IMR-90 (cell line): ENCODE data around the gene IFNGR1. TPM values are rescaled to one million over a fixed set of nuclear protein-coding genes. Genes with fewer than 3 reads are reported as not detected.
A peak's percentile ranks its signal among the peaks of the same experiment; 100 is the strongest.

Experiments used
- ATAC-seq: fragments of 200-7000 bp; cut with Tn5 transposase; 2 replicates; pipeline ENCODE4 v1.9.1; 2020; ENCODE audit warnings: low read depth, mild to moderate bottlenecking, moderate library complexity
- BruUV-seq: library from RNA; stranded (reverse); fragments of 400-500 nt; replicated peaks from 2 replicates; lab custom pipeline; 2021; lab: Mats Ljungman, UMichigan
- CTCF ChIA-PET: fragments of 300-600 bp; formaldehyde crosslinking; extraction: SDS; loops from one replicate; lab custom pipeline; 2021; ENCODE audit warnings: antibody characterized with exemption; lab: Yijun Ruan, JAX
- POLR2A ChIA-PET: fragments of 300-600 bp; sonication (Branson Sonifier 250); formaldehyde crosslinking; loops from one replicate; lab custom pipeline; 2022; ENCODE audit warnings: antibody characterized with exemption; ENCODE audit not compliant: unreplicated experiment; lab: Charles Lee
- DNase-seq: peaks from one replicate; pipeline ENCODE4 v3.0.0; 2013
- H2AFZ ChIP-seq: replicated peaks from 2 replicates; pipeline ENCODE3; 2013; ENCODE audit warnings: low read length, mild to moderate bottlenecking; ENCODE audit not compliant: poor library complexity
- H2AK5ac ChIP-seq: 2 replicates; pipeline ENCODE4 v1.6.1; 2013; ENCODE audit warnings: low read depth, low read length, inconsistent platforms
- H2AK9ac ChIP-seq: replicated peaks from 2 replicates; pipeline ENCODE3; 2013; ENCODE audit warnings: mild to moderate bottlenecking, low read depth, low read length, moderate library complexity; ENCODE audit not compliant: poor library complexity
- H2BK120ac ChIP-seq: 2 replicates; pipeline ENCODE4 v1.6.1; 2013; ENCODE audit warnings: low read depth, low read length, inconsistent platforms
- H2BK15ac ChIP-seq: 3 replicates; pipeline ENCODE4 v1.6.1; 2013; ENCODE audit warnings: low read depth, low read length, inconsistent platforms
- H2BK20ac ChIP-seq: 2 replicates; pipeline ENCODE4 v1.6.1; 2013; ENCODE audit warnings: low read depth, mild to moderate bottlenecking, inconsistent platforms, low read length, moderate library complexity
- H2BK5ac ChIP-seq: 2 replicates; pipeline ENCODE4 v1.6.1; 2013; ENCODE audit warnings: mild to moderate bottlenecking, low read depth, low read length, inconsistent platforms; ENCODE audit not compliant: poor library complexity, severe bottlenecking
- H3K14ac ChIP-seq: replicated peaks from 2 replicates; pipeline ENCODE4 v1.6.1; 2013; ENCODE audit warnings: low read depth, low read length, inconsistent platforms
- H3K18ac ChIP-seq: 2 replicates; pipeline ENCODE4 v1.6.1; 2013; ENCODE audit warnings: low read depth, low read length, control low read depth
- H3K23ac ChIP-seq: 2 replicates; pipeline ENCODE4 v1.6.1; 2013; ENCODE audit warnings: low read depth, low read length, inconsistent platforms
- H3K27ac ChIP-seq: 2 replicates; pipeline ENCODE4 v1.5.1; 2013; ENCODE audit warnings: mild to moderate bottlenecking, control low read depth, low read length; ENCODE audit not compliant: insufficient read depth
- H3K27me3 ChIP-seq: 2 replicates; pipeline ENCODE4 v1.6.1; 2013; ENCODE audit warnings: low read length; ENCODE audit not compliant: control insufficient read depth, insufficient read depth
- H3K36me3 ChIP-seq: 2 replicates; pipeline ENCODE4 v1.6.1; 2013; ENCODE audit warnings: low read length, mixed read lengths; ENCODE audit not compliant: control insufficient read depth, insufficient read depth
- H3K4ac ChIP-seq: 2 replicates; pipeline ENCODE4 v1.6.1; 2013; ENCODE audit warnings: low read depth, low read length, inconsistent platforms
- H3K4me1 ChIP-seq: 2 replicates; pipeline ENCODE4 v1.6.1; 2013; ENCODE audit warnings: low read length, mixed read lengths; ENCODE audit not compliant: control insufficient read depth, insufficient read depth
- H3K4me2 ChIP-seq: 2 replicates; pipeline ENCODE4 v1.6.1; 2013; ENCODE audit warnings: low read depth, mild to moderate bottlenecking, control low read depth, low read length, moderate library complexity
- H3K4me3 ChIP-seq: 2 replicates; pipeline ENCODE4 v1.5.1; 2013; ENCODE audit warnings: low read depth, mild to moderate bottlenecking, control low read depth, low read length, moderate library complexity; ENCODE audit not compliant: insufficient read depth
- H3K56ac ChIP-seq: 2 replicates; pipeline ENCODE4 v1.6.1; 2013; ENCODE audit warnings: low read length, inconsistent platforms; ENCODE audit not compliant: insufficient read depth; ENCODE audit errors: extremely low read depth
- H3K79me1 ChIP-seq, 2 experiments: 2 replicates each; pipeline ENCODE4 v1.6.1; 2013; ENCODE audit warnings: low read length in 2 of 2, inconsistent platforms in 1 of 2, low read depth in 1 of 2
- H3K9ac ChIP-seq: 2 replicates; pipeline ENCODE4 v1.6.1; 2013; ENCODE audit warnings: low read depth, low read length, control low read depth
- H3K9me1 ChIP-seq: 2 replicates; pipeline ENCODE4 v1.6.1; 2013; ENCODE audit warnings: low read length, inconsistent platforms; ENCODE audit not compliant: insufficient read depth
- H3K9me3 ChIP-seq: 2 replicates; pipeline ENCODE4 v1.6.1; 2013; ENCODE audit warnings: low read length; ENCODE audit not compliant: control insufficient read depth, insufficient read depth
- H4K20me1 ChIP-seq: 2 replicates; pipeline ENCODE4 v1.6.1; 2013; ENCODE audit warnings: low read length, inconsistent platforms; ENCODE audit not compliant: insufficient read depth
- H4K5ac ChIP-seq: 2 replicates; pipeline ENCODE4 v1.6.1; 2013; ENCODE audit warnings: mild to moderate bottlenecking, low read depth, low read length, control low read depth
- H4K8ac ChIP-seq, 2 experiments: 2 replicates each; pipeline ENCODE4 v1.6.1; 2013; ENCODE audit warnings: low read depth in 2 of 2, low read length in 2 of 2, control low read depth in 1 of 2, inconsistent platforms in 1 of 2
- H4K91ac ChIP-seq: 2 replicates; pipeline ENCODE4 v1.6.1; 2013; ENCODE audit warnings: low read depth, low read length, inconsistent platforms; ENCODE audit not compliant: insufficient read depth
- BHLHE40 ChIP-seq: fragments of 150-350 bp; IDR thresholded peaks from 2 replicates; pipeline ENCODE4 v1.6.1; 2016; ENCODE audit warnings: mild to moderate bottlenecking, low read depth, low read length
- CEBPB ChIP-seq: IDR thresholded peaks from 2 replicates; pipeline ENCODE4 v1.6.1; 2012; ENCODE audit warnings: low read depth, low read length, improper control_type of control experiment
- CHD1 ChIP-seq: IDR thresholded peaks from 2 replicates; pipeline ENCODE4 v1.6.1; 2012; ENCODE audit warnings: low read depth, low read length, improper control_type of control experiment
- FOS ChIP-seq: fragments of 150-350 bp; IDR thresholded peaks from 2 replicates; pipeline ENCODE4 v1.6.1; 2016; ENCODE audit warnings: low read depth, low read length
- MAFK ChIP-seq: IDR thresholded peaks from 2 replicates; pipeline ENCODE4 v1.6.1; 2012; ENCODE audit warnings: low read depth, low read length, improper control_type of control experiment
- MAZ ChIP-seq: IDR thresholded peaks from 2 replicates; pipeline ENCODE4 v1.6.1; 2012; ENCODE audit warnings: low read depth, mild to moderate bottlenecking, low read length, improper control_type of control experiment, moderate library complexity, borderline replicate concordance
- MXI1 ChIP-seq: IDR thresholded peaks from 2 replicates; pipeline ENCODE4 v1.6.1; 2012; ENCODE audit warnings: low read depth, mild to moderate bottlenecking, low read length, moderate library complexity, borderline replicate concordance
- NFE2L2 ChIP-seq: fragments of 150-350 bp; IDR thresholded peaks from 2 replicates; pipeline ENCODE4 v1.6.1; 2016; ENCODE audit warnings: low read depth, mild to moderate bottlenecking, low read length
- POLR2A ChIP-seq: IDR thresholded peaks from 2 replicates; pipeline ENCODE4 v1.6.1; 2012; ENCODE audit warnings: mild to moderate bottlenecking, low read depth, low read length
- RAD21 ChIP-seq: IDR thresholded peaks from 2 replicates; pipeline ENCODE4 v1.6.1; 2012; ENCODE audit warnings: low read length, improper control_type of control experiment
- RCOR1 ChIP-seq: IDR thresholded peaks from 2 replicates; pipeline ENCODE4 v1.6.1; 2012; ENCODE audit warnings: mild to moderate bottlenecking, low read length, improper control_type of control experiment; ENCODE audit not compliant: insufficient replicate concordance
- RFX5 ChIP-seq: IDR thresholded peaks from 2 replicates; pipeline ENCODE4 v1.8.0; 2012; ENCODE audit warnings: low read depth, mild to moderate bottlenecking, low read length, moderate library complexity
- SMC3 ChIP-seq: fragments of 150-350 bp; IDR thresholded peaks from 2 replicates; pipeline ENCODE4 v1.6.1; 2016; ENCODE audit warnings: low read depth, mild to moderate bottlenecking, antibody characterized with exemption, low read length, moderate library complexity
- USF2 ChIP-seq: fragments of 150-350 bp; IDR thresholded peaks from 2 replicates; pipeline ENCODE4 v1.6.1; 2017; ENCODE audit warnings: mild to moderate bottlenecking, antibody characterized with exemption, low read length, low read depth
- WGBS, 2 experiments: methylation state at CpG; one replicate each; pipeline versions ENCODE4 v1.1.5 to v1.1.7; 2013; ENCODE audit warnings: missing lambda C conversion rate in 2 of 2; ENCODE audit not compliant: insufficient read length in 1 of 2; ENCODE audit errors: extremely low coverage in 2 of 2; 5-methylcytosine and 5-hydroxymethylcytosine counted together
- dilution Hi-C: fragments of 300-500 bp; cut with HindIII; formaldehyde crosslinking; loops from one replicate; pipeline ENCODE4 v1.14.3; 2018; ENCODE audit warnings: low sequenced_read_pairs; ENCODE audit not compliant: unreplicated experiment
- in situ Hi-C: fragments of 300-500 bp; cut with MboI; formaldehyde crosslinking; loops from 3 replicates; pipeline ENCODE4 v1.14.3; 2019; ENCODE audit warnings: low sequenced_read_pairs, inconsistent platforms, mixed read lengths
- intact Hi-C: fragments of 100-400 bp; cut with micrococcal nuclease; formaldehyde crosslinking; loops from 2 replicates; pipeline ENCODE4 v1.10.0; 2022
- polyA plus RNA-seq, 3 experiments: library from polyadenylated mRNA; depleted of rRNA; stranded (reverse); fragments of >200 nt; gene quantifications; 2 replicates each; pipeline ENCODE4 v1.2.3, GENCODE V29; 2012; ENCODE audit warnings: low replicate concordance in 1 of 3
- total RNA-seq: library from RNA; depleted of rRNA; stranded (reverse); fragments of >200 nt; gene quantifications from 2 replicates; pipeline ENCODE4 v1.2.3, GENCODE V29; 2012
- TF ChIP-seq, protein P1 (sequence below): fragments of 150-350 bp; IDR thresholded peaks from 2 replicates; pipeline ENCODE4 v1.6.1; 2016; ENCODE audit warnings: low read depth, mild to moderate bottlenecking, low read length, moderate library complexity, borderline replicate concordance

The IFNGR1 gene
- total and polyA plus RNA-seq, 2 of the 4 experiments (the other 2 are of a cell fraction) = 19.1 to 25.6 TPM

- ChIA-PET POLR2A (no interaction called here), CTCF (interaction anchor here (0.6 kb wide), 1 partner anchor 33 kb away, joined by 3 read pairs; no protein-coding TSS in a partner anchor)
- Histone ChIP-seq H3K27me3 (peaks cover 14% of the 10 kb centered on the region), H3K9ac (no peak overlapping the region), H3K4me2 (peak overlapping the region; percentile 36; the same call in 1 of the 2 replicates), H3K18ac (peak overlapping the region; percentile 1; the same call in 1 of the 2 replicates), H2BK20ac (0 out of 2 replicates have a peak overlapping the region, but pooled peaks have one; percentile 13), H4K20me1 (no peaks in the 10 kb centered on the region), H4K8ac (peak overlapping the region in 1 of 2 experiments; percentile 44; a peak in 2 of 4 replicates), H2AFZ (peak overlapping the region; percentile 38), H2AK9ac (no peak overlapping the region), H3K4ac (0 out of 2 replicates have a peak overlapping the region, but pooled peaks have one; percentile 26), H3K4me1 (peaks cover 9% of the 10 kb centered on the region), H3K9me3 (no peaks in the 10 kb centered on the region), H2BK15ac (0 out of 3 replicates have a peak overlapping the region, but pooled peaks have one; percentile 2), H3K4me3 (no peak overlapping the region), H2AK5ac (no peak overlapping the region), H4K91ac (no peak overlapping the region), H3K79me1 (no peaks in the 10 kb centered on the region), H3K27ac (no peak overlapping the region), H3K56ac (no peak overlapping the region), H3K23ac (no peak overlapping the region), H3K36me3 (no peaks in the 10 kb centered on the region), H2BK5ac (peak overlapping the region; percentile 25), H2BK120ac (peak overlapping the region; percentile 35; the same call in 1 of the 2 replicates), H3K14ac (0 out of 2 replicates have a peak overlapping the region, but pooled peaks have one; percentile 25), H3K9me1 (no peaks in the 10 kb centered on the region), H4K5ac (peak overlapping the region; percentile 36; the same call in 1 of the 2 replicates)
- in situ Hi-C loops (no loop called here), dilution Hi-C loops (no loop called here), intact Hi-C loops (no loop called here)
- DNase-seq = peak; percentile 91
- no CpG with 5 or more reads among the region's 7 CpGs for WGBS, 2 experiments
- no TSS peak for BruUV-seq
- ATAC-seq = peak; percentile 68
- no peak for TF ChIP-seq USF2
- no peak for TF ChIP-seq MAFK
- TF ChIP-seq CEBPB = peak; percentile 24; the same call in 1 of the 2 replicates
- TF ChIP-seq FOS = peak; percentile 72; the same call in 1 of the 2 replicates
- TF ChIP-seq RAD21 = no peak
- TF ChIP-seq POLR2A = no peak
- no peak for TF ChIP-seq SMC3
- TF ChIP-seq, protein P1, sequence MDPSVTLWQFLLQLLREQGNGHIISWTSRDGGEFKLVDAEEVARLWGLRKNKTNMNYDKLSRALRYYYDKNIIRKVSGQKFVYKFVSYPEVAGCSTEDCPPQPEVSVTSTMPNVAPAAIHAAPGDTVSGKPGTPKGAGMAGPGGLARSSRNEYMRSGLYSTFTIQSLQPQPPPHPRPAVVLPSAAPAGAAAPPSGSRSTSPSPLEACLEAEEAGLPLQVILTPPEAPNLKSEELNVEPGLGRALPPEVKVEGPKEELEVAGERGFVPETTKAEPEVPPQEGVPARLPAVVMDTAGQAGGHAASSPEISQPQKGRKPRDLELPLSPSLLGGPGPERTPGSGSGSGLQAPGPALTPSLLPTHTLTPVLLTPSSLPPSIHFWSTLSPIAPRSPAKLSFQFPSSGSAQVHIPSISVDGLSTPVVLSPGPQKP = no peak
- TF ChIP-seq BHLHE40 = no peak
- TF ChIP-seq NFE2L2 = 0 out of 2 replicates have a peak, but pooled peaks have one; percentile 49
- TF ChIP-seq MXI1 = no peak
- no peak for TF ChIP-seq CHD1
- no peak for TF ChIP-seq RCOR1
- no peak for TF ChIP-seq RFX5
- no peak for TF ChIP-seq MAZ
Observed at GRCh38 chr6:137233911-137234863, 15.0 kb upstream of the IFNGR1 start.
